ENCODE measurements around the gene USP6NL. TPM values are rescaled to one million over a fixed set of nuclear protein-coding genes. Genes with fewer than 3 reads are reported as not detected.

Gene USP6NL
- total RNA-seq, 2 donors from 2014 or later: 18.3 to 20.1 TPM

DNA sequence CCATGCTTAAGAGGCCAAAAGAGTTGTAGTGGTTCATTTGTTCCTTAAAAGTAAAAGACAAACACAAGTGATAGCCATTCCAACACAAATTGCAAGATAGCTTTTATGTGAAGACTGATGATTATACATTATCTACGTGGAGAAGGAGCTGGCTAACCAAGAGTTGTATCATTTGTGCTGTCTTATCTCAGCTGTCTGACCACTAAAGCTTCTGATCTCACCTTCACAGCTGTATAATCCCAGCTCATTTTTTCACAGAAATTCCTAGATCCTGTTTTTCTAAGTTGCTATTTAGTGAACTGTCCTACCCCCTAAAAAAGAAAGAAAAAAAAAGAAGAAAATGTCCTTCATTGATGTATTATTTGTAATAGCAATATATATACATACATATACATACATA is 9.8 kb downstream of the USP6NL start:
- ATAC-seq: no peak
- DNase-seq: no peak
- intact Hi-C loops (cut with DNase I, micrococcal nuclease): loop anchor here in 1 of 2 donors (10.0 kb wide), 1 partner anchor 77 kb away; no protein-coding TSS in a partner anchor

DNA sequence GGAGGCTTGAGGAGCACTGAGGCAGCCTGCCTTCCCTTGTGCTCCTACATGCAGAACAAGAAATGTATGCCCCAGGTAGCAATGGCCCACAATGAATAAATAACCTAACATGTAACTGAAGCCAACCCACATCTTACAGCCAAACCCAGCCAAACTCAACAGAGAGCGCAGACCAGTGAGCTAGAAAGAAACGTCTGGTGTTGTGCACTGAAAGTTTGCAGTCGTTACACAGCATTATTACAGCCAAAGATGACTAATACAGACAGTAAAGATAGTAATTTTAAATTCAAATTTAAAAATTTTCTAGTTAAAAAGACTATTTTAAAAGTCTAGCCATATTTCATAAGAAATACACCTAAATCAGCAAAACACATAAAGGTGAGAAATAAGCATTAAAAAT is 11.2 kb downstream of the USP6NL start:
- DNase-seq (no peak), ATAC-seq (no peak)
- intact Hi-C loops (cut with DNase I, micrococcal nuclease): loop anchor here in 1 of 2 donors (10.0 kb wide), 1 partner anchor 75 kb away; no protein-coding TSS in a partner anchor

DNA sequence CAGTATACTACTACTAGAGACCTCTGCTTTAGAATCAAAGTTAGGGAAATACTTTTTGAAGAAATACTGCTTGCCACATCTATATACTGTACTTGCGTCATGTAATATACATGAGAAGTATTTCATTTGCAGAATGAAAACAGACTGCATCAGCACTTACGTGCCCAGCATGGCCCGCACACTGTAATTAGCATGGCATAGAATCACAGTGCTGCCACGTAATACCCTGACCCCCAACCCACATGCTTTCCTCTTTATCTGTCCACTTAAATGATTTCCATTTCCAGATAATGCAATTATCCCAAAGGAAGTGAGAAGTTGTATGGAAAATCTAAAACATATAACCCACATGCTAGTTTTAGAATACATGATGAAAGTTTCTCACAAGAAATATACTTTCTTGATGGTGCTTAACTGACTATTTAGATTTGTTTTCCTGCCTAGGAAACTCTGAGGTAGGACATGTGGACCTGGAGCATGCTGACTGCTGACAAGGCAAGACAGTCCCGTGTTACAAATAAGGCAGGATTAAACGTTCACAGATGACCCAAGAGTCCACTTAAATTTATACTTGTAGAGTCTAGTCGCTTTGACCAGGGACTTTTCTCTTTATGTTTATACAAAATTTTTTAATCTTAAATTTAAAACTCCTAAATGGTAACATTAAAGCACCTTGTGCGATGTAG is 12.6 kb downstream of the USP6NL start:
- ATAC-seq (no peak), DNase-seq (no peak)
- intact Hi-C loops (cut with DNase I, micrococcal nuclease): no loop called here

DNA sequence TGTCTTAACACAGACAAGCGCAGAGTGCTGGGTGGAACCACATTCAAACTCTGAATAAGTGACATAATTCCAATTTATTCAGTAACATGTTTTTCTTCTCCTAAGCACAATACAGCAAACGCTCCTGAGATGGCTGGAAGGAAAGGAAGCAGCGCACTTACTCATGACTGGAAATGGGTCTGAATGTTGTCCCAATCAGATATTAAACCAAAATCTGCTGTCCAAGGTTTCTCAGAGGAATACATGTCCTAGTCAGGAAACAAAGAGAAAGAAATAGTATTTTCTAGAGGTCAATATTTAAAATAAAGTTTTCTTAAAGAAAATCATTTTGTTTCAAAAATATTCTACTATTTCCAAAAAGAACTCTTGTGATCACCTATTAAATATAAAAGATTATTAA is 14.0 kb downstream of the USP6NL start:
- ATAC-seq (no peak), DNase-seq (no peak)
- intact Hi-C loops (cut with DNase I, micrococcal nuclease): no loop called here

DNA sequence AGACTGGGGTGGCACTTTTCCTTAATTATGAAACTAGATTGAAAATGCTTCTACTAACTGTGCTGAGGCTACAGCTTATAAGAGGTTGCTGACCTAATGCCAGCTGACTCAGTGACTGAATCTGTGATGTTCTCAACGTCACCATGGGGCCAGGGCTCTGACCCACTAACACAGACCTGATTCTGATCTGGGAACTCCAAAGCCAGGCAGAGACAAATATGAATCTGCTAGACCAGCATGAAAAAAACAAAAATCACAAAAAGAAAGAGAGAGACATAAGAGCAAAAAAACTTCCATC is 16.1 kb downstream of the USP6NL start:
- ATAC-seq (no peak), DNase-seq (no peak)
- intact Hi-C loops (cut with DNase I, micrococcal nuclease): no loop called here

DNA sequence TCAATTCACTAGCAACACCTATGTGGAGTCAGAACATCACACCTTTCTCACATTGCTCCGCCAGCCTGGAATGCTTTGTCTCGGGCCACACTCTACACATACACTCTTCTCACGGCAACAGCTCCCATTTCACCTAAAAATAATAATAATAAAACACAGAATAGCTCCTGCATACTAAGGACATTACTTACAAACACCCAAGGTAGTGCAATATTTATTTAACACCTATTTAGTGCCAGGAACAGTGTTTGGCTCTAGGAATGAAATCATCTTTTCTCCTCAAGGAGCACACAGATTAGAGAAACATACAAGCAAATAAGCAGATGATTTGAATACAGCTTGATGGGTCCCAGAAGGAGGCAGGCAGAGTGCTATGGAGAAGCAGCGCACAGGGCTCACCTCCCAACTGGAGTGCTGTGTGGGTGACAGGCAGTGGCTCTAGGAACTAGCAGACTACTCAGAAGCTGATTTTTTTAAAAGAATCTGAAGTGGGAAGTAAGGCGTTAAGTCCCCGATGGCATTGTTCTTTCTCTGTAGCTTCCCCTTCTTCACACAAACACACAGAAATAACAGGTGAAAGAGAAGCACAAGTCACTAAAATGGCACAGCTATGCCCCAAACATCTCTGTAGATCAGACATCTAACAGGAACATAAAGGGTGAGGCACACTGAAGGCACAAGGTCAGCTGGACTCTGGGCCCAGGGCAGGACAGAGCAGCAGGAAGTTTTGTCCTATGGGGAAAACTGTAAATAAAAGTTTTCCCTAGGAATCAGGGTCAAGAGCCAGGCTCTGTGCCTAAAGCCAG is 16.7 kb downstream of the USP6NL start:
- ATAC-seq: peak; percentile 65
- intact Hi-C loops (cut with DNase I, micrococcal nuclease): no loop called here
- no peak for DNase-seq

DNA sequence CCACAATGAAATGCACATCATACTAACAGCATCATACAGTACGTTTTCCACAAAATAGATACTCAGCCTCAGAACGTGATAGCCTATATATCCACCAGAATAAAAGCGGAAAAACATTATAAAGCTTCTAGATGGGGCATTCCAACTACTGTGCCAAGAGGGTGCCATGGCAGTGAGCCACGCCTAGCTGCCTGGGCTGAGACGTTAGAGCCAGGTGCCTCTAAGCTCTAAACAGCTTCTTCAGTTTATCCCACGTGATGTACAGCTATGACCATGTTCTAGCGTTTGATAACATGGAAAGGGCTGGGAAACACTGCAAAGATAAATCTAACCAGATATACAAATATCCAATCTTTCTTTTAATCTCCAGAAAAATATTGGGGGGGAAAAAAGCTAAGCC is 17.8 kb downstream of the USP6NL start:
- intact Hi-C loops (cut with DNase I, micrococcal nuclease): no loop called here
- ATAC-seq: peak; percentile 96
- DNase-seq: peak; percentile 34 to 56

DNA sequence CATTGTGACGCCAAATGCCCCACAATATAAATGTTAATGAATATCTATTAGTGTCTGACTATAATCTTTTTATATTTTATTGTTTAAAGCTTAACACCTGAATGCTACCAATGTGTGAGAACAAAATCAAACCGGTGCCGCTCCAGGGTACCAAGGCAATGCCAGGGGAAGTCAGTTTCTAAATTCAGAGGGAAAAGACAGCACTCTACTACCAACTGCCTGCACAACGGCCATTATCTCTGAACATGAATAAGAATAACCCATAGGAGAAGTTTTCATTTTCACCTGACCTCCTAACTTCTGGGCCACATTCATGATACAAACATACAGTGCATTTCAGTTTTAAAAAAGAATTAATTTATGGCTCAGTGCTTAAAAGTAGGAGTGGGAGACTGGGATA is 21.7 kb downstream of the USP6NL start:
- intact Hi-C loops (cut with DNase I, micrococcal nuclease): no loop called here
- DNase-seq (no peak), ATAC-seq (no peak)

DNA sequence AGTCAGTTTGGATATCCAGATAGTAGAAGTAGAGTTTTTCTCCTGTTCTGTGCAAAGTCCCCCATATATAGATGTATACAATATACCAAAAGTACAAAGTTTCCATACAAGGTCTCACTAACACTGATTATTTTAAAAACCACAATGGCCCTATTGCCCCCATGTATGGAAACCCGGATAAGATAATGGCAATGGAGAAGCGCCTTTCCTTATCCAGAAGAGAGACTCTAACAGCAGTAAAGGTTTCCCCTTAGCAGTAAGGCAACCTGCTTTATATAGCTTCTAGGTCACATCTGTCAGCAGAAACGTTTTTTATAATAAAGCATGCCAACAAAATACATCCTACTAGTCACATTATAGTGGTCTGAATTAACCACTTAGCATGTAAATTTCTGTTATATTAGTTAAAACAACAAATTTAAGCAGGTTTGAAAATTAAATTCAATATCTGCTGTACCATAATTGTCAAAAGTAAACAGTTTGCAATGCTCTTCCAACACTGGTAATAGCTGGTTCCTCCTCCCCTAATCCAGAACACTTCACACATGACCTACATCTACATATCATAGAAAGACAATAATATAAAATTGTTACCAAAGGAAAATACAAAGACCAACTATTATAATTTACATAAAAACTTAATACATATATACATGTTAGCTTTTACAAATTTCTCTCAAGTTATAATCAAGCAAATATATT is 22.4 kb downstream of the USP6NL start:
- peak; percentile 34 for ATAC-seq
- DNase-seq: no peak
- intact Hi-C loops (cut with DNase I, micrococcal nuclease): no loop called here

DNA sequence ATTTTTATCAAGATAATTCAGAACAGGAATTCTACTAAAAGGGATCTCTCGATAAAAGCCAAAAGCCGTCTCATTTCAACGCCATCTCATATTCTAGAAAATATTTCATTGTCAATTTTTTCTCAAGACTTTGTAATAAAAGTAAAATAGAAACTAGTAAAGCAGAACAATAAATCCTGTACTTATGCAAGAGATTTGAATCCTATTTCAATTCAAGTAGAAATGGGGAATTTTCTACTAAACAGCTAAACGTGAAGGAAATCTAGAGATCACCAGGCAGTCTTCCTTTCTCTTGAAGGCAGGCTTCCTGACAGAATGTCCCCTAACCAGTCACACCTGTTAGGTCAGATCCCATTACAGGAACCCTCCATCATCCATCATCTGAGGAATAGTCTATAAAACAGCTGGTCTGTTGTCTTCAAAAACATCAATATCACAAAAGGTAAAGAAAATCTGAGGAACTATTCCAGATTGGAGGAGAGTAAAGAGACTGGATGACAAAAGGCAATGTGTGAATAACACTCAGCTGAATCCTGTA is 23.7 kb downstream of the USP6NL start:
- no peak for DNase-seq
- intact Hi-C loops (cut with DNase I, micrococcal nuclease): no loop called here
- ATAC-seq: no peak

DNA sequence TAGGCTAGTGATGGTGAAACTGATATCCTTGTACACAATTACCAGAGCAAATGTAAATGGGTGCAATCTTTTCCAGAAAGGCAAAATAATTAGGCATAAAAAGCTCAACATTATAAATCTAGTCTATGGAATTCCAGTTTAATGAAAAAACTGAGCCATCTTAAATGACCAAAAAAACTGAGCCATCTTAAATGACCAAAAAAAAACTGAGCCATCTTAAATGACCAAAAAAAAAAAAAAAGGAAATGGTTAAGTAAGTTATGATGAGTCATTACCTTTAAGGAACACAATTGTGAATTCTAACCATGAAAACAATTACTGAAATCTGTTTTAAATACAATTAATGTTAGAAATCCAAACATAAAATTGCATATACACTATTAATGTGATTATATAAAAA is 25.3 kb downstream of the USP6NL start:
- ATAC-seq: no peak
- no peak for DNase-seq
- intact Hi-C loops (cut with DNase I, micrococcal nuclease): no loop called here

DNA sequence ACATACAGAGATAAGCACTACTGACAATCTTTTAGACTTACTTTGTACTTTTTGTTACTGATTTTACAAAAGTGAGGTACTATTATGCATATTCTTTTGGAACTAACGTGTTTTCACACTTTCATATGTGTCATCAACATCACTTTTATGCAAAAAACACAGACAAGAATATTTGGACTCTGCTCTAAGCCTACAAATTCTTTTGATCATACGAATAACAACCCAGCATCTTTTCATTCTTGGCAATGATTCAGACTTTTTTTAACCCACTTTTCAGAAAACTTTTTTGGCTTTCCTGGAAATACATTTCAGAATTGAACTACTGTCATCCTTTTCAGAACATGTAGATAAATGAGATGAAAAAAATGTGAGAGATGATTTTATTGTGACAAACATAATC is 30.2 kb downstream of the USP6NL start:
- ATAC-seq: no peak
- DNase-seq: no peak
- intact Hi-C loops (cut with DNase I, micrococcal nuclease): no loop called here

DNA sequence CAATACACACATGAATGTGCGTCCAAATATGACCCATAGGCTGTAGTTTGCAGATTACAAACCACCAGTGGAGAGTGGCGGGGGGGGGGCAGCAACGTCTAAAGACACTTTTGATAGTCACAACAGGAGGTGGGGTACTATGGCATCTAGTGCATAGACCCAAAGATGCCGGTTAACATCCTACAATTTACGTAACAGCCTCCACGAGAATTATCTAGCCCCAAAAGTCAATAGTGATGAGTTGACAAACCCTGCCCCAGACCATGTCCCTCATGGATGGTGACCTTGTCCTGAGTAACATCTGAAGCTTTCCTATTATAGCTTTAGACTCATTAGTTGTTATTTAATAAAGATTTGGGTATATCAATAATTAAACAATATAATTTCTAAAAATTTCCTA is 31.6 kb downstream of the USP6NL start:
- intact Hi-C loops (cut with DNase I, micrococcal nuclease): no loop called here
- ATAC-seq (no peak), DNase-seq (no peak)

DNA sequence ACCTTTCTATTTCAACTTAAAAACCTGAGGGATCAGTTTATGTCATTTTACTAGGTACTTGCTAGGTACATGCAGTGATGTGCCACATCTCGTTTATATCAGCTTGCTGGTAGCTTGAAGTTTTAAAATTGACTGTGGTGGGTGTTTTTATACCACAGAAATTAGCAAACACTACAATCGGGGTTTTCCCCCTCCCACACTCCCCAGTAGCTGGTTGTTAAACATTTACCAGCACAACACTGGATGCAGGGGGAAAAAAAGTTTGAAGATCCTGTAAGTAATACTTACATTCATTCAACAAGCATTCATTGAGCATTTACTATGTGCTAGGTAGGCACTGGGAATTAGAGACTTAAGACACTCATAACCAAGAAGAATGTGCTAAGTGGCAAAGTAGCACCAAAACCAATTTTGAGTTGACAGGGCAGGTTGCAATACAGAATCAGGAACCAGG is 32.6 kb downstream of the USP6NL start:
- no peak for DNase-seq
- ATAC-seq: no peak
- intact Hi-C loops (cut with DNase I, micrococcal nuclease): no loop called here

DNA sequence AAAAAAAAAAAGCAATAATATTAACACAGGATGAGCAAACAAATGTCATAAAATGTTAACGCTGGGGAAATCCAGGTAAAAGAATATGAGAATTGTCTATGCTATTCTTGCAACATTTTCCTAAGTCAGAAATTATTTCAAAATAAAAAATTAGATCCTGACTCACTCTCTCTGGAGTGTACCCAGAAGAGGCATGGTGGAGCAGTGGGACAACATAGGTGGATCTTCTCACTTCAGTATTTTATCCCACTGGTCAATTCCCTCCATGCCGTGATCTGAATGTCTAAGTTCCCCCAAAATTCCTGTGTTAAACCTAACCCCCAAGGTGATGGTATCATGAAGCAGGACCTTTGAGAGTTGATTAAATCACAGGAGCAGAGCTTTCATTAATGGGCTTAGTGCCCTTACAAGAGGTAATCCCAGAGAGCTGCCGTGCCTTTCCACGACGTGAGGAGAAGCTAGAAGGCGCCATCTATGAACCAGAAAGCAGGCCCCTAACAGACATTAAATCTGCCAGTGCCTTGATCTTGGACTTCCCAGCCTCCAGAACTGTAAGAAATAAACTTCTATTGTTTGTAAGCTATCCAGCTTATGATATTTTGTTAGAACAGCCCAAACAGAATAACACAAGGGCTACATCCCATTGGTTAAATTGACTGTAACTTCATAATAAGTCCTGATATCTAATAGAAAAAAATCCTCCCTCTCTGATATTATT is 35.2 kb downstream of the USP6NL start:
- ATAC-seq: no peak
- intact Hi-C loops (cut with DNase I, micrococcal nuclease): no loop called here
- DNase-seq: no peak

DNA sequence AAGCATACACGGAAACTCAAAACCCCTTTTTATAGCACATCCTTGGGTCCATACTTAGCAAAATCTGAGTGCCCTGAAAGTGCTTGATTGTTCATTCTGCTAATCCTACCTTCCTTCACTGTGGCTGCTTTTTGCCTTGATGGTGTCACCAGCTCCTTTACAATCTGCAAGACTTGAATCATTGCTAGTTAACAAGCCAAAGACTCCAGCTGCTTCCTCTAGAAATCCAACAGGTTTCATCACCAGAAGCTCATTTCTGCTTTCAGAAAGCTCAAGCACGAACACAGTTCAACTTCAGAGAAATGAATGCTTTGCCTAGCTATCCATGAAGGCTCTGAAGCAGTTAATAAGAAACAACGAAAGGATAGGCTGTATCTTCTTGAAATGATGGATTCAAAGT is 38.0 kb downstream of the USP6NL start:
- intact Hi-C loops (cut with DNase I, micrococcal nuclease): no loop called here
- DNase-seq (no peak), ATAC-seq (no peak)

DNA sequence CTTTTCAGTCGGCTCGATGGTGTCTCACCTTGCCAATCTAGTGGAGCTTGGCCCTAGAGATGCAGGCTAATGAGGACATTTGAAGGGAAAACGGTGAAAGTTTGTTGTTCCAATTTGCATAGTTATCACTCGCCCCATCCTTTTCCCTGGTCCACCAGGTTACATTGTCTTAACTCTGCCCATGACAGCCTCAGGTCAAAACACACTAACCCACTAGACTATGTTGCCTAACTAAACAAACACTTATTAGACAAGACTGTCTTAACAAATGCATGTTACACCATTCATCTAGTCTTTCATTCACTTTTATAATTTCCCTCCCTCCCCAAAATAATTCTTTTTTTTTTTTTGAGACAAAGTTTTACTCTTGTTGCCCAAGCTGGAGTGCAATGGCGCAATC is 40.7 kb downstream of the USP6NL start:
- intact Hi-C loops (cut with DNase I, micrococcal nuclease): no loop called here

DNA sequence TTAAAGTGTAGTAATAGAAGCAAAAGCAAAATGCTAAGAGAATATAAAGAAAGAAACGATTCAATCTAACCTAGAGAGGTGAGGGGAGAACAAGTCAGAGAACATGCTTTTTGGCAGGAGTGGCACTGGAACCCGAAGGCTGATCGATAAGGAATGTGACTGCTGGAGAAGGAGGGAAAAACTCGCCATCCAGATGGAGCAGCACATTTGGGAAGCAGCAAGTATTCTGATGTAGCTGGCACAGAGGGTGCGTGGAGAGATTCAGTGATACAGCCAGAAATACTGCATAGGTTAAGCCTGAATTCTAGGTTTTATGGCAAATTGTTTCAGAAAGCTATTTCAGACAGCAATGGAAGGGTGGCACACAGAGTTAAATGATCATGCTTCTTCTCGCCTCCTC is 42.0 kb downstream of the USP6NL start:
- intact Hi-C loops (cut with DNase I, micrococcal nuclease): no loop called here
- no peak for ATAC-seq

More for the DNA sequence above, 40.7 kb downstream of the USP6NL start:
- DNase-seq (no peak), ATAC-seq (no peak)

DNA sequence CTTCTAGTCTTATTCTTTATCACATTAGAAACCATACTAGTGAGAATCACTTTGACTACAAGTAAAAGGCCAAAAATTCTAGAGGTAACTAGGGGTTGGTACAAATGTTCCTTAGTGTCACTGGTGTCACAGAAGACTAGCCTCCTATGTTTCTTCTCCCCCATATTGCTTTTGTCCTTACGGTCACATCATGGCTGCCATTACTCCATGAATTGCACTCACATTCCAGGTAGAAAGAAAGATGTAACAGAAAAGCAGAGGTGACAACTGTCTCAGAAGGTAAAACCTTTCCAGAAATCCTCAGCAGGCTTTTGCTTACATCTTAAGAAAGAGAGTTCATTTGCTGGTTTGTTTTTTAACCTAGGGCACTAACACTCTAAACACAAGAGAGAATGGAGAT is 42.9 kb downstream of the USP6NL start:
- DNase-seq (no peak), ATAC-seq (no peak)
- intact Hi-C loops (cut with DNase I, micrococcal nuclease): no loop called here

More for the DNA sequence above, 42.0 kb downstream of the USP6NL start:
- DNase-seq: no peak

Data from left colon (tissue), 2 donors.